Fibroblast of the aortic adventitia (primary cell): Measurements from ENCODE around the gene MEF2C. TPM values are rescaled to one million over a fixed set of nuclear protein-coding genes. Genes with fewer than 3 reads are reported as not detected.

Experiments used
- DNase-seq: peaks from one replicate; pipeline ENCODE4 v3.0.0-alpha.2; 2010; ENCODE audit warnings: low read depth
- H3K4me3 ChIP-seq: 2 replicates; pipeline ENCODE4 v1.5.1; 2011; ENCODE audit warnings: low read depth, mild to moderate bottlenecking, control low read depth, low read length, moderate library complexity
- total RNA-seq: library from RNA; depleted of rRNA; stranded (reverse); fragments of >200 nt; gene quantifications from 2 replicates; pipeline ENCODE4 v1.2.3, GENCODE V29; 2012; ENCODE audit warnings: low replicate concordance
- TF ChIP-seq, protein P1 (sequence below): IDR thresholded peaks from 2 replicates; pipeline ENCODE4 v1.5.1; 2011; ENCODE audit warnings: mild to moderate bottlenecking, low read length, control low read depth, inconsistent platforms; ENCODE audit not compliant: insufficient read depth

The MEF2C gene
- total RNA-seq, 1 donor = 38.6 TPM

GRCh38 chr5:88679638-88680037 lies 203.3 kb downstream of the MEF2C start:
- H3K4me3 ChIP-seq = no peak overlapping the region

GRCh38 chr5:88678770-88679381 lies 204.1 kb downstream of the MEF2C start:
- TF ChIP-seq, protein P1, sequence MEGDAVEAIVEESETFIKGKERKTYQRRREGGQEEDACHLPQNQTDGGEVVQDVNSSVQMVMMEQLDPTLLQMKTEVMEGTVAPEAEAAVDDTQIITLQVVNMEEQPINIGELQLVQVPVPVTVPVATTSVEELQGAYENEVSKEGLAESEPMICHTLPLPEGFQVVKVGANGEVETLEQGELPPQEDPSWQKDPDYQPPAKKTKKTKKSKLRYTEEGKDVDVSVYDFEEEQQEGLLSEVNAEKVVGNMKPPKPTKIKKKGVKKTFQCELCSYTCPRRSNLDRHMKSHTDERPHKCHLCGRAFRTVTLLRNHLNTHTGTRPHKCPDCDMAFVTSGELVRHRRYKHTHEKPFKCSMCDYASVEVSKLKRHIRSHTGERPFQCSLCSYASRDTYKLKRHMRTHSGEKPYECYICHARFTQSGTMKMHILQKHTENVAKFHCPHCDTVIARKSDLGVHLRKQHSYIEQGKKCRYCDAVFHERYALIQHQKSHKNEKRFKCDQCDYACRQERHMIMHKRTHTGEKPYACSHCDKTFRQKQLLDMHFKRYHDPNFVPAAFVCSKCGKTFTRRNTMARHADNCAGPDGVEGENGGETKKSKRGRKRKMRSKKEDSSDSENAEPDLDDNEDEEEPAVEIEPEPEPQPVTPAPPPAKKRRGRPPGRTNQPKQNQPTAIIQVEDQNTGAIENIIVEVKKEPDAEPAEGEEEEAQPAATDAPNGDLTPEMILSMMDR = no peak
- no peak for DNase-seq
- no peak overlapping the region for H3K4me3 ChIP-seq

More at GRCh38 chr5:88679638-88680037, 203.3 kb downstream of the MEF2C start:
- no peak for DNase-seq
- TF ChIP-seq, protein P1 = no peak

GRCh38 chr5:88677943-88678769 lies 204.8 kb downstream of the MEF2C start:
- H3K4me3 ChIP-seq = no peak overlapping the region
- TF ChIP-seq, protein P1 = no peak
- no peak for DNase-seq

DNA sequence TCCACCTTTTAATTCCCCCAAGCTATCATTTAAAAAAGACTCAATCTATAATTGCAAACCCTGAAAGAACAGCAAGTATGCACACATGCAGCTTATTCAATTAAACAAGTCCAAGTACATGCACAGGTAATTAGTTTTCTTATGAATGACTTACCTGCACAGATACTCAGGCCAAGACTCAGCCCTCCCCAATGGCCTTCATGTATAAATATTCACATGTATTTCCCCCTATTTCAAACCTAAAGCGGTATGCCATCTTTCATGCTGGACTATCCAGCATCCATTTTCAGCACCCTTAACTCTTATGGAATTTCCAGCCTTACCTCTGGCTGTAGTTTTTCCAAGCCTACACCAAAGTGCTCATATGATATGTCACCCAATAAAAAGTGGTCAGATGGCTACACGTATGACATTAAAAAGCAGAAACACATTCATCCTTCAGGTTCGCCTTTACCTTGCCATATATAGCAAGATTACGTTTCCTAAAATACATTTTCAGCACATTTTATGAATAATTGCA lies 205.5 kb downstream of the MEF2C start:
- TF ChIP-seq, protein P1 = no peak
- no peak overlapping the region for H3K4me3 ChIP-seq
- DNase-seq = no peak

GRCh38 chr5:88676637-88677375 lies 206.2 kb downstream of the MEF2C start:
- no peak for DNase-seq
- H3K4me3 ChIP-seq = no peak overlapping the region
- TF ChIP-seq, protein P1 = no peak

DNA sequence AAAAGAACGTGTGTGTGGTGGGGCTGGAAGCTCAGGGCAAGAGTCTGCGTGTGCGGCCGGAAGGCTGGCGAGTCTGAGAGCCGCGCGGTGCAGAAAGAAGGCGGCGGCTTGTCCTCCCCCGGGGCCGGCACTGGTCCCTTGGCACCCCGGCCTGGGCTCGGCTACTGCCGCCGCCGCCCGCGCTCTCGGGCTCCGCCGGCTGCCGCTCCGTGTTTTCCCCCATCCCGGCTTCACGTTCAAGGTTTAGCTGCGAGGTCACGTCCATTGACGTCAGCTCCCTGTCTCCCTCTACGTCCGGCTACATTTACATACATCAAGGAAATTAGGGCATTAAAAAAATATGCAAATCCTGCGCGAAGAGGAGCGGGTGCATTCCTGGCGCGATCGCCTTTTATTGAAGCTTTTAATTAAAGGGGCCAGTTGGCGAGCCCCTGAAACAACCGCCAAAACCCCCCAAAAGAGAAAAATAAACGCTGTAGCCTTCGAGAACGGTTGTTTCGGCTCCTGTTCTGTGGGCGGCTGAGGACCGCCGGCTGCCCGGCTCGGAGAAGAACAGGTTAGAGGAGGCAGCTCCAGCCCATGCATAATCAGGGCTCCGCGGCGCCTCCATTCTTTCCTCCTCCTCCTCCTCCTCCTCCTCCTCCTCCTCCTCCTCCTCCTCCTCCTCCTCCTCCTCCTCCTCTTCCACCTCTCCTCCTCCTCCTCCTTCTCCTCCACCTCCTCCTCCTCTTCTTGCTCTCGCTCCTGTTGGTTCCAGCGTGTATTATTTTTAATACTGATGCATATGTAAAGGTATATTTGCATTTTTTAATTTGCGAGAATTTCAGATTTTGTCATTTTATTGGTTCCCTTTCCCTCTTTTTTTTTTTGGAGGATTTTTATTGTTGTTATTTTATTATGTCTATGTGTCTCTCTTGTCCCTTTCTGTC lies 207.0 kb downstream of the MEF2C start:
- H3K4me3 ChIP-seq = peak overlapping the region; percentile 25
- no peak for DNase-seq
- TF ChIP-seq, protein P1 = no peak
